B cell (primary cell): Measurements from ENCODE around the gene AQP12B.

Source experiments
- CTCF ChIP-seq: fragments of 200-600 bp; IDR thresholded peaks from one replicate; pipeline ENCODE4 v1.8.0; 2022; ENCODE audit warnings: antibody characterized with exemption, mild to moderate bottlenecking
- EZH2 ChIP-seq: IDR thresholded peaks from 2 replicates; pipeline ENCODE4 v1.6.1; 2012; ENCODE audit warnings: borderline replicate concordance, low read depth, mild to moderate bottlenecking, moderate library complexity, low read length; ENCODE audit not compliant: insufficient read depth, poor library complexity, severe bottlenecking

GRCh38 chr2:240642061-240642805 lies 40.5 kb downstream of the AQP12B start:
- TF ChIP-seq EZH2, result no peak
- TF ChIP-seq CTCF, result no peak
